ENCODE results near the gene TEX2.

TEX2 gene, protein sequence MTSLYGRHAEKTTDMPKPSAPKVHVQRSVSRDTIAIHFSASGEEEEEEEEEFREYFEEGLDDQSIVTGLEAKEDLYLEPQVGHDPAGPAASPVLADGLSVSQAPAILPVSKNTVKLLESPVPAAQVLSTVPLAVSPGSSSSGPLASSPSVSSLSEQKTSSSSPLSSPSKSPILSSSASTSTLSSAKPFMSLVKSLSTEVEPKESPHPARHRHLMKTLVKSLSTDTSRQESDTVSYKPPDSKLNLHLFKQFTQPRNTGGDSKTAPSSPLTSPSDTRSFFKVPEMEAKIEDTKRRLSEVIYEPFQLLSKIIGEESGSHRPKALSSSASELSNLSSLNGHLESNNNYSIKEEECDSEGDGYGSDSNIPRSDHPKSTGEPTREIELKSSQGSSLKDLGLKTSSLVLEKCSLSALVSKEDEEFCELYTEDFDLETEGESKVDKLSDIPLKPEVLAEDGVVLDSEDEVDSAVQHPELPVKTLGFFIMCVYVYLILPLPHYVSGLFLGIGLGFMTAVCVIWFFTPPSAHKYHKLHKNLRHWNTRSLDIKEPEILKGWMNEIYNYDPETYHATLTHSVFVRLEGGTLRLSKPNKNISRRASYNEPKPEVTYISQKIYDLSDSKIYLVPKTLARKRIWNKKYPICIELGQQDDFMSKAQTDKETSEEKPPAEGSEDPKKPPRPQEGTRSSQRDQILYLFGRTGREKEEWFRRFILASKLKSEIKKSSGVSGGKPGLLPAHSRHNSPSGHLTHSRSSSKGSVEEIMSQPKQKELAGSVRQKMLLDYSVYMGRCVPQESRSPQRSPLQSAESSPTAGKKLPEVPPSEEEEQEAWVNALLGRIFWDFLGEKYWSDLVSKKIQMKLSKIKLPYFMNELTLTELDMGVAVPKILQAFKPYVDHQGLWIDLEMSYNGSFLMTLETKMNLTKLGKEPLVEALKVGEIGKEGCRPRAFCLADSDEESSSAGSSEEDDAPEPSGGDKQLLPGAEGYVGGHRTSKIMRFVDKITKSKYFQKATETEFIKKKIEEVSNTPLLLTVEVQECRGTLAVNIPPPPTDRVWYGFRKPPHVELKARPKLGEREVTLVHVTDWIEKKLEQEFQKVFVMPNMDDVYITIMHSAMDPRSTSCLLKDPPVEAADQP

DNA sequence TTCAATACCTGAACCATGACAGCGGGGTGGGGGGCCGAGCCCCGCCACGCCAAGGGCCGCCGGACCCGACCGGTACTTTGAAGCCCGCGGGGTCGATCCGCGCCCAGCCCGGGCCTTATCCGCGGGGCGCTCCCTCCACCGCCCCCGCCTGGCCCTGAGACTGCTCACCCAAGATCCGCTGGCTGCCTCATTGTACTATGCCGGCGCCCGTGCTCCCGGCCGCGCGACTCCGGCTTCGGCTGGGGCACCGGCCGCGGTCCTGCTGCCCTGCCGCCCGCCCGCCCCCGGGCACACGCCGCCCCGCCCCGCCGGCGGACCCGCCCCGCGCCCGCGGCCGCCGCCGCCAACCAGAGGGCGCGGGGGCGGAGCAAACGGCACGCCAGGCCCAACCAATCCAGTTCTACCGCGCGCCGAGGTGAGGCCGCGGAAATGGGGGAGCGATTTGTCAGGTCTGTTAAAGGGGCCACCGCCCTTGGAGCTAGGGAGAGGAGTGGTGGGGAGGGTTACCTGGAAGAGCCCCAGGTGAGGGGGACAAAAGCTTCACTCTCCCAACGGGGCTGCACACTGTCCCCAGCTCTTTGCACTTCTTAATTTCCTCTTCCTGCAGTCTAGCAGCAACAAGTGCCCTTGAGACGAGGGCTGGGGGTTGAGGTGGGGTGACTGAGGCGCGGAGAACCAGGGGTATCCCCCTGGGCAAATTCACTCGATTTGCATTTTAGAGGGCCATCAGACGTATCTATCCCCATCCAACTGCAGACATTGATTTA, at the start of gene TEX2:
TSS of gene TEX2 (minus strand) at position 261 of the 767 bp plus-strand sequence. CDS start 49,043 bp downstream, outside the sequence.
- peak; percentile 86 for DNase-seq

DNA sequence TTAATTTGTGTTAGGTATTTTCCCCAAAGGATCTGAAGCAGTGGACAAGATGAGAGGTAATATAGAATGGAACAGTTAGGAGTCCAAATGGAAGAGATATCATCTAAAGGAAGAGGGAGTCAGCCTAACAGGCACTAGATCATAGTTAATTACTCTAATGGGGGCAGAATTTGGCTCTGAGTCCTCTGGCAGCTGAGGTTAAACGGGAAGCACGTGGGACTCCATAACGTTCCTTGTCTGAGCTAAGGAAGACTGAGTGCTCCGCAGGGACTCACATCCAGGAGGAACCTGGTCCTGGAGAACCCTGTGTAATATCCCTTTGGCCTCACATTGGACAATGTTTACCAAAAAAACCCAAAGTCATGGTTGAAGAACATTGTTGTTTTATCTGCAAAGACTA, 46.6 kb upstream of the TEX2 start:
- no peak for DNase-seq

DNA sequence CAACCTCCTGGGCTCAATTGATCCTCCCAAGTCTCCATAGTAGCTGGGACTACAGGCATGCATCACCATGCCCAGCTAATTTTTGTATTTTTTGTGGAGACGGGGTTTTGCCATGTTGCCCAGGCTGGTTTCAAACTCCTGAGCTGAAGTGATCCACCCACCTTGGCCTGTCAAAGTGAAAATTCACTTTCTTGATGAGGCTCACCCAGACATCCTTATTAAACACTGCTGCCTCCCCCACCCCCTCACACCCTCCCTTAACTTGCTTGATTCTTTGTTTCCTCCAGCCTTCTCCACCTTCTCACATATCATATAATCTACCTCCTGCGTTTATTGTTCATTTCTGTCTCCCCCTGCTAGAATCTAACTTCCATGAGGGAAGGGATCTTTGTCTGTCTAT, 46.0 kb upstream of the TEX2 start:
- DNase-seq = no peak

DNA sequence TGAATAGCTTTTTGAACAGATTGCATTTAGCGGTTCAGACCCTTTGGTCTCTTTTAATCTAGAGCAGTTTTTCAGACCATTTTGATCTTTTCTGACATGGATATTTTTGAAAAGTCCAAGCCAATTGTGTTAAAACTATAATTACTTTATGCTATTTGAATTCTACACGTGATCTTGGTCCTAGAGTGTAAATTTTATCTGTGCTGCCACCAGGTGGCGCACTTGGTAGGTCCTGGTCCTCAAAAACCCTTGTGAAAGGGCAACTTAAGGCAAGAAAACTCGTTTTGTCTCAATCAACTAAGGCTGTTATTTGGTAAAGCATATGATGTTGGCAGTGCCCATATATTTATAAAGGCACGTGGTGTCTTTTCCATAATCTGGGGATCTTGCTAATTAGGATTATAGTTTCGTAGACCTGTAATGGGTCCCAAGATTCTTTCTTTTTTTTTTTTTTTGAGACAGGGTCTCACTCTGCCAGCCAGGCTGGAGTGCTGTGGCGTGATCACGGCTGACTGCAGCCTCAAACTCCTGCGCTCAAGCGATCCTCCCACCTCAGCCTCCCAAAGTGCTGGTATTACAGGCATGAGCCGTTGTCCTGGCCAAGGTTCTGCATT, 43.9 kb upstream of the TEX2 start:
- peak; percentile 58 for DNase-seq

DNA sequence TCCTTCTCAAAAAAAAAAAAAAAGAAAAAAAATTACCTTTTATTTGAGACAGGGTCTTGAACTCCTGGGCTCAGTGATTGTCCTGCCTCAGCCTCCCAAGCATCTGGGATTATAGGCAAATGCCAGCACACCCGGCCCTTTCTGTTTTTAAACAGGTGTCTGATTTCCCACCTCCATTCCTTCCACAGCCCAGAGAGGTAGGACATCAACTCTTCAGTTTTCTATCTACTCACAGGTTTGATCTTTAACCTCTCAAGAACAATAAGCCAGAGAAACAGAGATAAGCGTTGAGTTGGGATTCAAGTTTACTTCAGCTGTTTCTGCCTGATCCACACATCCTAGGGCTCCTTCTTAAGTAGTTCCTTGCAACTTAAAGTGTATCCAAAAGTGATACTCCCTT, 41.5 kb upstream of the TEX2 start:
- DNase-seq = no peak

DNA sequence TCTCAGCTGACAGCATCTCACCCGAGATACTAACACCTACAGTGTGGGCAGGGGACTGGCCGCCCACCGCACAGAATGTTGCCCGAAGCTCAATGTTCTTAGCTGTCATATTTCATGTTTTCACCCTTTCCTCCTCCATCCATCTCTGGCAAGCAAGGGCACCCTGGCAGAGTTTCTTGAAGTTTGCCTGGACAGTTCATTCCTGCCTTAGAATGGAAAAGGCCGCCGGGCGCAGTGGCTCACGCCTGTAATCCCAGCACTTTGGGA, 37.6 kb upstream of the TEX2 start:
- no peak for DNase-seq

DNA sequence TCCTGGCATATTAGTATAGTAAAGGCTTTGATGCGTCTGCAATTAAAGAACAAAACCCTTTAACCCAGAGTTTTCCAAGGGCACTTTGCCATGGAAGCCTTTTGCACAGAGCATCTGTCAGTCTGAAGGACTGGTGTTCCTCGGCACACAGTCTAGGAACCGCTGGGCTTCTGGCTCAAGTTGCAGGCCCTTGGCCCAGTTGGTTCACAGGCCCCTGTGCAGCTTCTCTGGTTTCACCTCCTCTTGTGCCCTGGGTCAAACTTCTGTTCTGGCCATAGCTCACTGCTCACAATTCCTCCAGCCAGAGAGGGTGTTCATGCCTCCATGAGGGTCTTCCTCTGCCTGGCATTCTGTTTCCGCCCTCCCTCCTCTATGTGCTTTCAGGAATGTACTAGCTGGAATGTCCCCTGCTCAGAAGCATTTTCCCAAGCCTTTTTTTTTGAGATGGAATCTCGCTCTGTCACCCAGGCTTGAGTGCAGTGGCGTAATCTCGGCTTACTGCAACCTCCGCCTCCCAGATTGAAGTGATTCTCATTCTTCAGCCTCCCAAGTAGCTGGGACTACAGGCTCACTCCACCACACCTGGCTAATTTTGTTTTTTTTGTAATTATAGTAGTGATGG, 34.5 kb upstream of the TEX2 start:
- DNase-seq = no peak

DNA sequence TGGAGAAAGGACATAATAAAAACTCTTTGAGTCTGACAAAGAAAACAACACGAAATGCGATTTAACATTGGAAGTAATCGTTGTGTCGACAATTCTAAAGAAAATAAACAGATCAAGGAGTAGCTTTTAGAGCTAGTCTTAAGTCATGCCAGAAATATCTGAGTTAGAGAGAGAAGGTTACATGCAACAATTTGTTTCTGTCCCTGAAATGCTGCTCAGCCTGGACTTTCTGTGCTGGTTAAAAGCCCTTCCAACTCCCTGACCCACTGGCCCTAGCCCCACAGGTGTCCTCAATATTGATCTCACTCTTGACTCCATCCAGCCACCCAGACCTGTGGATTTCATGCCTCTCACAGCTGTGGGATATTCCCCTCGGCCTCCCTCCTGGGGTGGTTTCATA, 33.2 kb upstream of the TEX2 start:
- no peak for DNase-seq

DNA sequence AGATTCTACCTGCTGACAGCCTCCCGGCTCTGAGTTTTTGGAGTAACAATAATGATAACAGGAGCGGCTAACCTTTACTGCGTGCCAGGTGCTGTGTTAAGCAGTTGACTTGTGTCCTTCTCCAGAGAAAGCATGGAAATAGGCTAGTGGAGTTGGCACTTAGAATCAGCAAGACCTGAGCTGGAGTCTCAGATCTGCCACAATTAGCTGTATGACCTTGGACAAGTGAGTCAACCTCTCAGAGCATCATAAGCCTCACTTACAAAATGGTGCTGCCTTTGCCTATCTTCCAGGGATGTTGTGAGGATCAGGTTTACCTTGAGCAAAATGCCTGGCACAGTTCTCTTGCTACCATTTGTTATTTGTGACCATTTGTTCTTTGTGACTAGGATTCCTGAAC, 32.1 kb upstream of the TEX2 start:
- no peak for DNase-seq

DNA sequence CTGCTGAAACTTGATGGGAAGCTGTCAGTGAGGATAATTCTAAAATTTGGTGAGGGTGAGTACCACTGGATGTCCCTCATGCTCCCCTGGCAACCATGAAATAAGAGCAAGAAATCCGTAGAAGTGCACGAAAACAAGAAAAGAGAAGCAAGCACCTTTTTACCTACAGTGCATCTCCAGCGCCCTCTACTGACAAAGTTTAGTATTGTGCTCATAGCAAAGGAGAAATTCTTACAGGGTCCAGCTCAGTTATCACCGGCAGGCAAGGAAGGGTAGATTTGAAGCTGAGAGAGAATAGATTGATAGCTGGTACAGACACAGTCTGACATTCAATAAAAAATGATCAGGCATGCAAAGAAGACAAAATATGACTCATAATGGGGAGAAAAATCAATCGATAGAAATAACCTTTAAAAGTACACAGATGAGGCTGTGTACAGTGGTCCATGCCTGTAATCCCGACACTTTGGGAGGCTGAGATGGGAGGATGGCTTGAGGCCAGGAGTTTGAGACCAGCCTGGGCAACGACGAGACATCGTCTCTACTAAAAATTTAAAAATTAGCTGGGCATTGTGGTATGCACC, 28.3 kb upstream of the TEX2 start:
- DNase-seq = no peak

DNA sequence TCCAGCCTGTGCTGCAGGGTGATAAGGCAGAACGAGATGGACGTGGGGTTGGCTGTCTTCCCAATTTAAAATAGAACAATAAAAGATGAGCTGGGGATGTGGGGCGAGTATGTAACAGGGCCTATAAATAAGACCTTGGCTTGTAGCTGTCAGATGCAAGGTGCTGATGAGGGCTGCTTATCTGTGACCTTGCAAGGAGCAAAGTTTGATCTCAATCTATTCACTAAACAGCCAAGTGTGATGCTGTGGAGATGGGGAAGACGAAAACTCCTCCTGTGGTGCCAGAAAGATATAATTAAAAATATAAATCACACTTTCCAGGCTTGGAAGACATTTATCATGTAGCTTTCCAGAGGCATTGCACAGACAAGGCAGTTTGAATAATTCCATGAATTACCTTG, 26.7 kb upstream of the TEX2 start:
- no peak for DNase-seq

DNA sequence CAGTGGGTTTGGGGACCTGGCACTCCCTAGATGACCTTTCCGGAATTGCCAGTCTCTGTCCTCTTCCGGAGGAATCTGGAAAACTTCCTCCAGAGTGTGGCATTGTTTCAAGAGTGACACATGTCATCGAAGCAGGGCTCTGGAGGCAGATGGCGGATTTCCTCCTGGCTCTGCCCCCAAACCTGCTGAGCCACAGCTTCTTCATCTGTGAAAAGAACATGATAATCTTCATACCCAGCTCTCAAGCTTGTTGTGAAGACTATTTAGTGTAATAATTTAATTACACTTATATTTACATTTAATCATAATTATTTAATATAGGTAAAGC, 19.7 kb upstream of the TEX2 start:
- no peak for DNase-seq

DNA sequence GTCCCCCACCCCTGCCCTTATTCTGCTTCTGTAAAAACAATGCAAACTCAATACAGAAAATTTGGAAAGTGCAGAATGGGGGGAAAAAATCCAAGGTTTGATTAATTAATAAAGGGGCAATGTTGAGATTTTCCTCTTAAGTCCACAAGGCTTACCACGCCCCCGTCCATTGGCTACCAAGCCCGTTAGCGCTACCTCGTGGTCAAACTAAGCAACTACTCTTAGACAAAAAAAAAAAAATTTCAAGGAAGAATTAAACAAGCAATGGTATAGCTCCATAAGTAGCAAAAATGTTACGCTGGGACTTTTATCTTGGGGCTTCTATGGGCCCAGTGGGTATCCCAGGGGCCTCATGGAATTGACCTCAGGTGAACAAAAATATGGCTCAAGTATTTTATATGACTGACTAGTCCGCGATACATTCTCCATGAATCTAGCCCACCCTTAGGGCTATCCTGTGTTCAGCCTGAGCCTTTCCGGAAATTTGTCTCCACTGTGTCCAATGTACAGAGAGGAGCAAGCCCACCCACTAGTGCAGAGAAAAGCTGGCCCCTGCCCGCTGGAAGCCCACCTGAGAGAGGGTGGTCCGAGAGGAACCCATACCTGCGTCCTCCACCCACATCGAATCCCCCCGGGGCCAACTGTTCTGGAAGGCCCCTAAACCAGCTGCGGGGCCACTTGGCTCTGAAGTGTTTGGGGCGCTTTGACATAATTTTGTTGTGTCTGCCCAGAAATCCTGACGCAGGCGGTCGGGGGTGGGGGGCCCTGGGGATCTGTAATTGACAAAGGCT, 19.1 kb upstream of the TEX2 start:
- peak; percentile 71 for DNase-seq

DNA sequence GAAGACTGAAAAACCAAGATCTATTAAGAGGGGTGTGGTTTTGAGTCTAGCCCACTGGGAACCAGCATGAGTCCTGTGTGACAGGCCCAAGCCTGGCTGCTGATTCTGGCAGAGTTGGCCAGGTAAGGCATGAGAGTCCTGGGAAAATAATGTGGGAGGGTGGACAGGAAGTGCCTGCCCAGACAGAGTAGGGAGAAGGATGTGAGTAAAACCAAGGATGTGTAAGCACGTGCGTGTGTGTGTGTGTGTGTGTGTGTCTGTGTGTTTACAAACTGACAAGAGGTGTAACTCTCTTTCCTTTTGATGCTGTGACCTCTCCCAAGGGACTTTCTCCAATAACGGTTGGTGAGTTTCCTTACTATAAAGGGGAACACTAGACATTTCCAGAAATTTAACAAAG, 15.6 kb upstream of the TEX2 start:
- DNase-seq = peak; percentile 31

DNA sequence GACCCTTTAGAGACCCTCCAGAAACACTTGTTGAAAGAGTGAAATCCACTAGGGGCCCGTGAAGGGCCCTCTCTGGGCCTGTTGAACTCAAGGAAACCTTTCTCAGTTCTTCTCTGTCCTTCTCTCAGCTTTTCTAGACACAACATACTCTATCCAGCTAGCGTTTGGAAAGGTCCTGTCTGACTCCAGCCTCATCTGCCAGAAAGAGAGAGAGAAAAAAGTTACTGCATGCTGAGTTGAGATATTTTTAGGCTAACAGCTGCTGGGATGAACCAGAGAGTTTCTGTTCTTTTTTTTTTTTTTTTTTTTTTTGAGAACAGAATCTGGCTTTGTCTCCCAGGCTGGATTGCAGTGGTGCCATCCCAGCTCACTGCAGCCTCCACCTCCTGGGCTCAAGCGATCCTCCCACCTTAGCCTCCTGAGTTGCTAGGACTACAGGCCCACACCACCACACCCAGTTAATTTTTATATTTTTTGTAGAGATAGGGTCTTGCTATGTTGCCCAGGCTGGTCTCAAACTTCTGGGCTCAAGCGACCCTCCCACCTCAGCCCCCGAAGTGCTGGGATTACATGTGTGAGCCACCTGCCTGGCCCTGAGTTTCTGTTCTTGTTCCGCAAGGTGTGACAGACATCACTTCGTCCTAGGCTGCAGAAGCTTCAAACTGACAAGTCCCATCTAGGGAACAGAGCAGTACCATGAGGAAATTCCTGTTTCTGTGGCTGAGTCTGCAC, 14.9 kb upstream of the TEX2 start:
- peak; percentile 25 for DNase-seq

DNA sequence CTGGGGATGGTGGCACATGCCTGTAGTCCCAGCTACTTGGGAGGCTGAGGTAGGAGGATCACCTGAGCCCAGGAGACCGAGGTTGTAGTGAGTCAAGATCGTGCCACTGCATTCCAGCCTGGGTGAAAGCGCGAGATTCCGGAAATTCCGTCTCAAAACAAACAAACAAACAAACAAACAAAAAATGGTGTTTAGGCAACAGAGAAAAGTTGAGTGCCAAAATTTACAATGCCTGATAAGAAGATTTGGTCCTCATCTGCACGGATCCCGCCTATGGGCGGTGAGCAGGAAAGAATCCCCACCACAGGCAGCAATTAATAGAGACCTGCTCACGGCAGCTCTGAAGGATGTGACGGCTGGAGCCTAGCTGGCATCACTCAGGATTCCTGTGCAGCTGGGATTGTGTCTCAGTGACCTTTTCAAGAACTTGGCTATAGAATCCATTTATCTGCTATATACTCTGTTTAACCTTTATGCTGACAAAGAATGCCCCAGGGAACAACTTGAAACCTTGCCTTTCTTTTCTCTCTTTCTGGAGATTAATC, 14.0 kb upstream of the TEX2 start:
- DNase-seq = no peak

DNA sequence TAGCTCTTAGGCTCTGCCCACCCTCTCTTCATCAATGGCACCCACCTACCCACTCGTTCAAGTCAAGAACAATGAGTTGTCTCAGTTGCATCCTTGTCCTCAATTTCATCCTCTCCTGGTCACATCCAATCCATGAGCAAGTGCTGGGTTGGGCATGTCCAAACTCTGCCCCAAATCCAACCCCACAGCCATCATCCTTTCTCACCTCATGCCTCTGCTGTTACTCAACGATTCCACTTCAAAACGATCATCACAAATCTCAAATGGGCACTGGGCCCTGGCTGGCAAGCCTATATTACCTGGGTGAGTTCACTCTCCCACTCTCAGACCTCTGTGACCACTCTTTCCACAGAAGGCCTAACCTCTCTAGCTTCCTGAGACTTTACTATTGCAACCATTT, 12.0 kb upstream of the TEX2 start:
- no peak for DNase-seq

DNA sequence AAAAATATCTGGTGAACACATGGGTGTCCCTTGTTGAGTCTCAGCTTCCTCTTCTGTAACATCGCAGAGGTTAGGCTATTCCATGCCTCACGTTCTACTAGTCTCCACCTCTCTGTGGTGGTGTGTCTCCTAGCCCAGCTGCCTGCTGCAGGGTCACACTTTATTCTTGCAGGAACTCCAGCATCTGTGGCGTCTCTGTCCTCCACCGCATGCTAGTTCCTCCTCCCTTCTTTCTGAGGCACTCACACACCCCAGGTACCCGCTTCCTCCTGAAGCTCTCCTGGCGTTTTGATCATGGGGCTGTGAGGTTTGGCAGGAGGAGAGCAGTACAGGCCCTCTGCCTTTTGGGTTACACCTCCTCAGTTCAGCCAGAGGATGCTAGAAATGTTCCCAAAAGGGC, 9.9 kb upstream of the TEX2 start:
- DNase-seq = no peak

DNA sequence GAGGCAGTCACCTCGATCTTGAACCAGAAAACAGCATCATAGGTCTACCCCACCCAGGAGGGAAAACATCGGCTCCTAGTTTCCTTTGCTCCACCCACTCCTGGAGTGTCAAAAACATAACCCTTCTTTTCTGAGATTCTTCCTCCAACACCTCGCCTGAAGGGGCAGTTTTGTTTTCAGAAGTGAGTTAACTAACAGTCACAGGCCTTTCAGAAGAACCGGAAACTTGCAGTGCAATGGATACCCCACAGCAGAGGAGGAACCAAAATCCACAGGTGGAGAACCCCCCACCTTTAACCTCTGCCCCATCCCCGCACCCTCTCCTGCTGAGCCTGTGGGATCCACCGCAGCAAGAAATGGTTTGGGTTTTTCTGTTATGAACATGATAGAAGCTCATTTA, 7.8 kb upstream of the TEX2 start:
- DNase-seq = no peak

All from fibroblast of upper back skin (primary cell).